Esophagus squamous epithelium (tissue), 5 donors: ENCODE data around the gene GABRB2. TPM values are rescaled to one million over a fixed set of nuclear protein-coding genes. Genes with fewer than 3 reads are reported as not detected.

Source experiments
- DNase-seq: peaks from one replicate; lab custom pipeline; 2025; lab: John Stamatoyannopoulos, UW
- H3K27ac ChIP-seq, 4 donors: fragments of 200-600 bp; sonication (generic); one replicate each; pipeline ENCODE4 v1.5.1; 2016 to 2019; ENCODE audit warnings: mild to moderate bottlenecking in 1 of 4
- H3K27me3 ChIP-seq, 4 donors: fragments of 200-600 bp; sonication (generic); 1 replicate in 3 of 4; 2 replicates in 1 of 4; pipeline versions ENCODE4 v1.5.1 to v1.6.0; 2017 to 2021; ENCODE audit warnings: antibody characterized with exemption in 1 of 4
- H3K36me3 ChIP-seq, 3 donors: fragments of 200-600 bp; sonication (generic); one replicate each; pipeline ENCODE4 v1.5.1; 2016 to 2019
- H3K4me1 ChIP-seq, 3 donors: fragments of 200-600 bp; sonication (generic); one replicate each; pipeline ENCODE4 v1.5.1; 2017 to 2019
- H3K4me3 ChIP-seq, 4 donors: fragments of 200-600 bp; sonication (generic); 1 replicate in 3 of 4; 2 replicates in 1 of 4; pipeline ENCODE4 v1.5.1; 2016 to 2019; ENCODE audit warnings: mild to moderate bottlenecking in 2 of 4, moderate library complexity in 1 of 4
- H3K9me3 ChIP-seq, 3 donors: fragments of 200-600 bp; sonication (generic); one replicate each; pipeline ENCODE4 v1.5.1; 2016 to 2019
- POLR2A ChIP-seq, 4 donors: fragments of 450-650 bp; IDR thresholded peaks; one replicate each; pipeline ENCODE4 v1.6.1; 2017; ENCODE audit warnings: antibody characterized with exemption in 4 of 4, mild to moderate bottlenecking in 4 of 4, moderate library complexity in 3 of 4
- WGBS, 2 donors: methylation state at CpG; one replicate each; pipeline ENCODE4 v1.1.5; 2018; 5-methylcytosine and 5-hydroxymethylcytosine counted together
- intact Hi-C: fragments of 100-400 bp; cut with DNase I; formaldehyde crosslinking; loops from one replicate; pipeline ENCODE4 v1.15.0; 2022
- total RNA-seq, 4 donors: library from RNA; depleted of rRNA; stranded (reverse); fragments of >200 nt; gene quantifications; one replicate each; pipeline ENCODE4 v1.1.0, GENCODE V29; 2016
- TF ChIP-seq, protein P1 (sequence below), 6 experiments: fragments of 450-650 bp in 4 of 6; fragments of 200-600 bp in 2 of 6; sonication (generic) in 2 of 6; IDR thresholded peaks; one replicate each; pipeline ENCODE4 v1.5.1; 2016 to 2019; ENCODE audit warnings: antibody characterized with exemption in 6 of 6, mild to moderate bottlenecking in 4 of 6, moderate library complexity in 4 of 6
- donor health status: DM: yes; HTN: yes; CAD: no.

Gene GABRB2
- total RNA-seq, 4 donors from 2014 or later, result 0.19 to 0.47 TPM; not detected in 2

DNA sequence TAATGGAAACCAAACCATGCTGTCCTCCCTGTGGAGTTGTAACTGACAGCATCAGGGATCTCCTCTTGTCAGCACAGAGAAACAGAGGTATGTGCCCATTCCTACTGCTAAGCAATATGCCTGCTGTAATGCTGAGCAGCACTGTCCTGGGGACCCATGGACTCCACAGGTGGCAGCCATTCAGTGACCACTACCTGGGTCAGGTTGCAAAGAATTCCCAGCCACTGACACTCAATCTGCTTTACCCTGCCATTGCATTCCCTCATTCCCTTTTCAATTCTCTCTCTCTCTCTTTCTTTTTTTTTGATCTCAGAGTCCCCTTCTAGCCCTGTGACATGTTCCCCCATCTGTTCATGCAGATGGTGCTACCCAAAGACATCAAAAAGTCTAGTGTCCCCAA is 104.1 kb downstream of the GABRB2 start:
- no peak overlapping the region for H3K27ac ChIP-seq
- H3K4me3 ChIP-seq, result no peak overlapping the region
- intact Hi-C loops, result no loop called here
- no peaks in the 10 kb centered on the region for H3K4me1 ChIP-seq
- no peaks in the 10 kb centered on the region for H3K36me3 ChIP-seq
- H3K9me3 ChIP-seq, result no peaks in the 10 kb centered on the region
- DNase-seq, result no peak
- no peaks in the 10 kb centered on the region for H3K27me3 ChIP-seq
- no peak for TF ChIP-seq POLR2A (IDR thresholded peaks at IDR 0.05)
- TF ChIP-seq, protein P1, sequence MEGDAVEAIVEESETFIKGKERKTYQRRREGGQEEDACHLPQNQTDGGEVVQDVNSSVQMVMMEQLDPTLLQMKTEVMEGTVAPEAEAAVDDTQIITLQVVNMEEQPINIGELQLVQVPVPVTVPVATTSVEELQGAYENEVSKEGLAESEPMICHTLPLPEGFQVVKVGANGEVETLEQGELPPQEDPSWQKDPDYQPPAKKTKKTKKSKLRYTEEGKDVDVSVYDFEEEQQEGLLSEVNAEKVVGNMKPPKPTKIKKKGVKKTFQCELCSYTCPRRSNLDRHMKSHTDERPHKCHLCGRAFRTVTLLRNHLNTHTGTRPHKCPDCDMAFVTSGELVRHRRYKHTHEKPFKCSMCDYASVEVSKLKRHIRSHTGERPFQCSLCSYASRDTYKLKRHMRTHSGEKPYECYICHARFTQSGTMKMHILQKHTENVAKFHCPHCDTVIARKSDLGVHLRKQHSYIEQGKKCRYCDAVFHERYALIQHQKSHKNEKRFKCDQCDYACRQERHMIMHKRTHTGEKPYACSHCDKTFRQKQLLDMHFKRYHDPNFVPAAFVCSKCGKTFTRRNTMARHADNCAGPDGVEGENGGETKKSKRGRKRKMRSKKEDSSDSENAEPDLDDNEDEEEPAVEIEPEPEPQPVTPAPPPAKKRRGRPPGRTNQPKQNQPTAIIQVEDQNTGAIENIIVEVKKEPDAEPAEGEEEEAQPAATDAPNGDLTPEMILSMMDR (IDR thresholded peaks at IDR 0.05), result no peak

DNA sequence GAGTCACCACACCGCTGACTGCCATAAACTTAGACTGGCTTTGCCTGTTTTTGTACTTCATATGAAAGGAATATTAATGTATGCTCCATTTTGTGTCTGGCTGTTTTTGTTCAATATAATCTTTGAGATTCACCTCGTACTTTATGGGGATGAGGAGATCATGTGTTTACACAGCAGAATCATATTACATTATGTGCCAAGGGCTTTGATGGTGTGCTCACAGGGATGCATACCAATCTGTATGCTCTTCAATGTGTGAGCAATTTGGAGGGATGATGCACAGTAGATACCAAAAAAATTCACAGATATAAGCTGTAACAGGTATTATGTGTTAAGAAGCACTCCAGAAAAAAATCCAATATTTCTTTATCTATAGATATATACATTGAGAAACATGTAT is 113.7 kb downstream of the GABRB2 start:
- Histone ChIP-seq H3K4me3 (no peak overlapping the region), H3K36me3 (no peaks in the 10 kb centered on the region), H3K4me1 (no peaks in the 10 kb centered on the region), H3K9me3 (no peaks in the 10 kb centered on the region), H3K27me3 (no peaks in the 10 kb centered on the region), H3K27ac (no peak overlapping the region)
- WGBS, 2 donors, result 38 to 48% methylated on average over 2 of the region's 2 CpGs
- TF ChIP-seq, protein P1 (IDR thresholded peaks at IDR 0.05), result no peak
- no peak for TF ChIP-seq POLR2A (IDR thresholded peaks at IDR 0.05)
- no peak for DNase-seq
- intact Hi-C loops, result no loop called here

DNA sequence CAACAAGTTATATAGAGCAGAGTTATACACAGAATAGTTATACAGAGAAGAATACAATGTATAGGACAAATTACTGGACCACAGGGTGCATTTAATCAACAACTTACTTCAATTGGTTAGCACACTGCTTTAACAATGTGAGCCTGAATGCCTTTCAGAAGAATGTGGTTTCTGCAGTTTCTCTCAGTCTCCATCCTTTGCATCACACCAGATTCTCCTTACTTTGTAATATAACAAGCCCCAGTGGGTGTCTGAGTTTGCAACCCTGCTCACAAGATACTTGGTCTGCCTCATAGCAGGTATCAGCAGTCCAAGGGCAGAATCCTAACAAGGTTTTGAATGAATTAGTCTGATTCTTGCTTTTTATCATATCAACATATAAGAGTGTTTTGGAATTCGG is 114.6 kb downstream of the GABRB2 start:
- Histone ChIP-seq H3K27ac (no peak overlapping the region), H3K4me3 (no peak overlapping the region), H3K36me3 (no peaks in the 10 kb centered on the region), H3K9me3 (no peaks in the 10 kb centered on the region), H3K27me3 (no peaks in the 10 kb centered on the region), H3K4me1 (no peaks in the 10 kb centered on the region)
- TF ChIP-seq POLR2A (IDR thresholded peaks at IDR 0.05), result no peak
- TF ChIP-seq, protein P1 (IDR thresholded peaks at IDR 0.05), result no peak
- DNase-seq, result no peak
- intact Hi-C loops, result no loop called here
- WGBS, 2 donors, result 68 to 79% methylated on average over 1 of the region's 1 CpG

DNA sequence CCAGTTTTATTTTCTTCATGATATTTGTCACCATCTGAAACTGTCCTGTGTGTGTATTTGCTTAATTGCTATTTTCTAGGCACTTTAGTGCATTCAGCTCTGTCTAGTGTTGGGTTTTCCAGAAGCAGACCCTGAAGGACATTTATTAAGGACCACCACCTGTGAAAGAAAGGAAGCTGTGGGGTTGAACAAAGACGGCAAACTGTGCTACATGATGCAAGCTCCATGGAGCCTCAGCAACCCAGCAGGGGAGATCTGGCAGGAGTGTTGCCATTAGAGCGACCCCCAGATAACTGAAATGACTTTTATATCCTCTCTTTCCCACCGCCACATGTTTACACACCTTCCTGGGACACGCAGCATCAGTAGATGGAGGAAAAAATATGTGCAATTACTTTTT is 125.5 kb downstream of the GABRB2 start:
- Histone ChIP-seq H3K9me3 (no peaks in the 10 kb centered on the region), H3K4me1 (no peaks in the 10 kb centered on the region), H3K27me3 (no peaks in the 10 kb centered on the region), H3K27ac (no peak overlapping the region), H3K36me3 (no peaks in the 10 kb centered on the region), H3K4me3 (no peak overlapping the region)
- no peak for TF ChIP-seq POLR2A (IDR thresholded peaks at IDR 0.05)
- TF ChIP-seq, protein P1 (IDR thresholded peaks at IDR 0.05), result no peak
- DNase-seq, result no peak
- WGBS, 2 donors, result 55 to 65% methylated on average over 3 to 4 of the region's 4 CpGs
- intact Hi-C loops, result no loop called here

DNA sequence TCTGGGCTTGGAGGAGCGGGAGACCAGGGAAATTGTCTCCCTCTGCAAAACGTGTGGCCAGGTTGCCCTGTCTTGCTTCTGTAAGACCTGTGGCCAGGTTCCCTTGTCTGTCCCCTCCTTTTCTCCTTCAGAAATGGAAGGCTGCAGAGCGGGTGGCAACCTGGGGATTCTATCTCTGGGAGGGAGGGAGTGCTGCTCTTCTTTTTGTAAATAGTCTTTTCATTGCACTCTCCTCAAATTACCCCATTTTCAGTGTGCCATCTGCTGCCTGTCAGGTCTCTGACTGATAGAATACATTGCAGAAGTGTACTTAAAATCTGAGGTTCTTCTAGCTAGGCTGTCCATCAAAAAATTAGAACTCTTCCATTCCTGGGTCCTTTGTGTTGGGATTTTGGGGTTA is 126.0 kb downstream of the GABRB2 start:
- Histone ChIP-seq H3K27ac (no peak overlapping the region), H3K9me3 (no peaks in the 10 kb centered on the region), H3K36me3 (no peaks in the 10 kb centered on the region), H3K4me1 (no peaks in the 10 kb centered on the region), H3K4me3 (no peak overlapping the region), H3K27me3 (no peaks in the 10 kb centered on the region)
- 59 to 77% methylated on average over 3 of the region's 3 CpGs for WGBS, 2 donors
- intact Hi-C loops, result no loop called here
- TF ChIP-seq POLR2A (IDR thresholded peaks at IDR 0.05), result no peak
- TF ChIP-seq, protein P1 (IDR thresholded peaks at IDR 0.05), result no peak
- DNase-seq, result no peak
